ENCODE measurements around the gene MPPED1.

MPPED1 gene

GRCh38 chr22:43406186-43406790, 5.5 kb upstream of the MPPED1 start:
- Histone ChIP-seq H3K9me3 (replicated peaks in 1 of 11) (peaks cover 0 to 6% (median 0%) of the 10 kb centered on the region in 11 experiments; a peak in 2 of 22 replicates), H3K27ac (no peak overlapping the region), H3K36me3 (no peaks in the 10 kb centered on the region), H3K4me2 (no peak overlapping the region), H3K27me3 (peaks cover 10 to 22% (median 18%) of the 10 kb centered on the region in 11 experiments), H4K20me1 (peaks cover 0 to 51% (median 0%) of the 10 kb centered on the region in 11 experiments; a peak in 8 of 22 replicates), H3K4me3 (no peak overlapping the region), H3K4me1 (peaks cover 0 to 4% (median 0%) of the 10 kb centered on the region in 10 experiments; a peak in 1 of 20 replicates), H3K9ac (no peak overlapping the region)
- no peak for TF ChIP-seq Cebpa-rat (IDR thresholded peaks at IDR 0.05)

- no peak overlapping the region for H3K4me3 ChIP-seq
Measured at GRCh38 chr22:43407591-43407990, 4.2 kb upstream of the MPPED1 start.

GRCh38 chr22:43408009-43408408, 3.8 kb upstream of the MPPED1 start:
- Histone ChIP-seq H3K27ac (no peak overlapping the region), H3K4me3 (no peak overlapping the region), H3K36me3 (no peaks in the 10 kb centered on the region), H4K20me1 (peaks cover 0 to 51% (median 0%) of the 10 kb centered on the region in 11 experiments; a peak in 8 of 22 replicates), H3K27me3 (peaks cover 25 to 39% (median 34%) of the 10 kb centered on the region in 11 experiments), H3K9me3 (replicated peaks in 1 of 11) (no peaks in the 10 kb centered on the region), H3K4me2 (no peak overlapping the region), H3K4me1 (peaks cover 0 to 4% (median 0%) of the 10 kb centered on the region in 10 experiments; a peak in 1 of 20 replicates), H3K9ac (no peak overlapping the region)
- no peak for TF ChIP-seq Cebpa-rat (IDR thresholded peaks at IDR 0.05)

More at GRCh38 chr22:43407591-43407990, 4.2 kb upstream of the MPPED1 start:
- Histone ChIP-seq H3K36me3 (no peaks in the 10 kb centered on the region), H4K20me1 (peaks cover 0 to 51% (median 0%) of the 10 kb centered on the region in 11 experiments; a peak in 8 of 22 replicates), H3K9me3 (replicated peaks in 1 of 11) (no peaks in the 10 kb centered on the region), H3K4me1 (peaks cover 0 to 4% (median 0%) of the 10 kb centered on the region in 10 experiments; a peak in 1 of 20 replicates), H3K9ac (no peak overlapping the region), H3K27ac (no peak overlapping the region), H3K27me3 (peaks cover 21 to 35% (median 30%) of the 10 kb centered on the region in 11 experiments), H3K4me2 (no peak overlapping the region)
- no peak for TF ChIP-seq Cebpa-rat (IDR thresholded peaks at IDR 0.05)

- no peak overlapping the region for H3K4me2 ChIP-seq
- no peaks in the 10 kb centered on the region for H3K4me1 ChIP-seq
- H3K9me3 ChIP-seq (replicated peaks in 1 of 11): no peaks in the 10 kb centered on the region
- H3K9ac ChIP-seq: no peak overlapping the region
- H3K27me3 ChIP-seq: peaks cover 31 to 50% (median 43%) of the 10 kb centered on the region in 11 experiments
- peaks cover 0 to 51% (median 0%) of the 10 kb centered on the region in 11 experiments; a peak in 8 of 22 replicates for H4K20me1 ChIP-seq
- no peak for TF ChIP-seq Cebpa-rat (IDR thresholded peaks at IDR 0.05)
- H3K4me3 ChIP-seq: no peak overlapping the region
- H3K36me3 ChIP-seq: no peaks in the 10 kb centered on the region
- no peak overlapping the region for H3K27ac ChIP-seq
Measured at GRCh38 chr22:43409046-43409445, 2.8 kb upstream of the MPPED1 start.

GRCh38 chr22:43409800-43410199, 2.0 kb upstream of the MPPED1 start:
- H3K4me1 ChIP-seq: no peaks in the 10 kb centered on the region

GRCh38 chr22:43411040-43411868, 560 bp upstream of the MPPED1 start:
- Histone ChIP-seq H3K27ac (no peak overlapping the region), H3K9ac (no peak overlapping the region), H3K27me3 (peaks cover 31 to 58% (median 43%) of the 10 kb centered on the region in 11 experiments), H3K4me2 (no peak overlapping the region), H3K4me3 (no peak overlapping the region), H3K36me3 (no peaks in the 10 kb centered on the region), H3K4me1 (no peaks in the 10 kb centered on the region), H4K20me1 (peaks cover 0 to 36% (median 0%) of the 10 kb centered on the region in 11 experiments; a peak in 7 of 22 replicates), H3K9me3 (replicated peaks in 1 of 11) (no peaks in the 10 kb centered on the region)
- TF ChIP-seq Cebpa-rat (IDR thresholded peaks at IDR 0.05): no peak

More at GRCh38 chr22:43409800-43410199, 2.0 kb upstream of the MPPED1 start:
- Histone ChIP-seq H3K27me3 (peaks cover 31 to 54% (median 43%) of the 10 kb centered on the region in 11 experiments), H3K9me3 (replicated peaks in 1 of 11) (no peaks in the 10 kb centered on the region), H3K36me3 (no peaks in the 10 kb centered on the region), H3K9ac (no peak overlapping the region), H3K27ac (no peak overlapping the region), H4K20me1 (peaks cover 0 to 47% (median 0%) of the 10 kb centered on the region in 11 experiments; a peak in 8 of 22 replicates), H3K4me2 (no peak overlapping the region), H3K4me3 (no peak overlapping the region)
- TF ChIP-seq Cebpa-rat (IDR thresholded peaks at IDR 0.05): no peak

GRCh38 chr22:43412808-43413795, 1.3 kb downstream of the MPPED1 start:
- Histone ChIP-seq H3K36me3 (no peaks in the 10 kb centered on the region), H3K9ac (no peak overlapping the region), H3K27me3 (peaks cover 31 to 58% (median 43%) of the 10 kb centered on the region in 11 experiments), H3K27ac (no peak overlapping the region), H3K4me3 (no peak overlapping the region), H3K9me3 (replicated peaks in 1 of 11) (no peaks in the 10 kb centered on the region), H3K4me1 (no peaks in the 10 kb centered on the region), H3K4me2 (no peak overlapping the region), H4K20me1 (peaks cover 0 to 19% (median 0%) of the 10 kb centered on the region in 11 experiments; a peak in 6 of 22 replicates)
- TF ChIP-seq Cebpa-rat (IDR thresholded peaks at IDR 0.05): no peak

GRCh38 chr22:43413826-43414225, 2.0 kb downstream of the MPPED1 start:
- Histone ChIP-seq H3K4me2 (no peak overlapping the region), H3K9ac (no peak overlapping the region), H3K9me3 (replicated peaks in 1 of 11) (no peaks in the 10 kb centered on the region), H3K27ac (no peak overlapping the region), H4K20me1 (peaks cover 0 to 19% (median 0%) of the 10 kb centered on the region in 11 experiments; a peak in 4 of 22 replicates), H3K4me3 (no peak overlapping the region), H3K27me3 (peaks cover 31 to 58% (median 43%) of the 10 kb centered on the region in 11 experiments), H3K4me1 (peaks cover 0 to 5% (median 0%) of the 10 kb centered on the region in 10 experiments; a peak in 6 of 20 replicates), H3K36me3 (no peaks in the 10 kb centered on the region)
- TF ChIP-seq Cebpa-rat (IDR thresholded peaks at IDR 0.05): no peak

Measured in BLaER1 treated with 17β-estradiol and CSF1 and Interleukin-3, amounts not matched to agents 10 nM and 100 nM (cell line).